Body of pancreas (tissue), 4 donors: ENCODE data around the gene TMEM171.

Experiments used
- POLR2A ChIP-seq, 3 donors: fragments of 450-650 bp; IDR thresholded peaks; one replicate each; pipeline ENCODE4 v1.6.1; 2016; ENCODE audit warnings: antibody characterized with exemption in 3 of 3, mild to moderate bottlenecking in 2 of 3
- TF ChIP-seq, protein P1 (sequence below), 7 experiments: fragments of 450-650 bp in 4 of 7; fragments of 200-600 bp in 3 of 7; sonication (generic) in 3 of 7; IDR thresholded peaks; one replicate each; pipeline ENCODE4 v1.5.1; 2016 to 2019; ENCODE audit warnings: antibody characterized with exemption in 7 of 7

DNA sequence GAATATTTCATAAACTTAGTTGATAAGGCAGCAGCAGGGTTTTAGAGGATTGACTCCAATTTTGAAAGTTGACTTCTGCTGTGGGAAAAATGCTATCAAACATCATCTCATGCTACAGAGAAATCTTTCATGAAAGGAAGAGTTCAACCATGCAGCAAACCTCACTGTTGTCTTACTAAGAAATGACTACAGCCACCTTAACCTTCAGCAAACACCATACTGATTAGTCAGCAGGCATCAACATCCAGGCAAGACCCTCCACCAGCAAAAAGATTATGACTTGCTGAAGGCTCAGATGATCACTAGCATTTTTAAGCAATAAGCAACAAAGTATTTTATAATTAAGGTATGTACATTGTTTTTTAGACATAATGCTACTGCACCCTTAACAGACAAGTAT is 60.2 kb downstream of the TMEM171 start:
- TF ChIP-seq POLR2A (IDR thresholded peaks at IDR 0.05), result no peak
- TF ChIP-seq, protein P1, sequence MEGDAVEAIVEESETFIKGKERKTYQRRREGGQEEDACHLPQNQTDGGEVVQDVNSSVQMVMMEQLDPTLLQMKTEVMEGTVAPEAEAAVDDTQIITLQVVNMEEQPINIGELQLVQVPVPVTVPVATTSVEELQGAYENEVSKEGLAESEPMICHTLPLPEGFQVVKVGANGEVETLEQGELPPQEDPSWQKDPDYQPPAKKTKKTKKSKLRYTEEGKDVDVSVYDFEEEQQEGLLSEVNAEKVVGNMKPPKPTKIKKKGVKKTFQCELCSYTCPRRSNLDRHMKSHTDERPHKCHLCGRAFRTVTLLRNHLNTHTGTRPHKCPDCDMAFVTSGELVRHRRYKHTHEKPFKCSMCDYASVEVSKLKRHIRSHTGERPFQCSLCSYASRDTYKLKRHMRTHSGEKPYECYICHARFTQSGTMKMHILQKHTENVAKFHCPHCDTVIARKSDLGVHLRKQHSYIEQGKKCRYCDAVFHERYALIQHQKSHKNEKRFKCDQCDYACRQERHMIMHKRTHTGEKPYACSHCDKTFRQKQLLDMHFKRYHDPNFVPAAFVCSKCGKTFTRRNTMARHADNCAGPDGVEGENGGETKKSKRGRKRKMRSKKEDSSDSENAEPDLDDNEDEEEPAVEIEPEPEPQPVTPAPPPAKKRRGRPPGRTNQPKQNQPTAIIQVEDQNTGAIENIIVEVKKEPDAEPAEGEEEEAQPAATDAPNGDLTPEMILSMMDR (IDR thresholded peaks at IDR 0.05), result no peak
